Panc1 (cell line): ENCODE measurements around the gene ZNF212.

ENCODE experiments used
- POLR2AphosphoS5 ChIP-seq: IDR thresholded peaks from 2 replicates; pipeline ENCODE4 v1.6.1; 2012; ENCODE audit warnings: mild to moderate bottlenecking, low read depth, low read length, moderate library complexity
- SIN3A ChIP-seq: IDR thresholded peaks from 2 replicates; pipeline ENCODE4 v1.6.1; 2012; ENCODE audit warnings: low read depth, mild to moderate bottlenecking, low read length, moderate library complexity, borderline replicate concordance; ENCODE audit not compliant: insufficient read depth
- TCF7L2 ChIP-seq: IDR thresholded peaks from 2 replicates; pipeline ENCODE4 v1.6.1; 2011; ENCODE audit warnings: mild to moderate bottlenecking, low read depth, low read length, inconsistent platforms
- TF ChIP-seq, protein P1 (sequence below): fragments of 450-650 bp; IDR thresholded peaks from 2 replicates; pipeline ENCODE4 v1.5.1; 2017; ENCODE audit warnings: mild to moderate bottlenecking

DNA sequence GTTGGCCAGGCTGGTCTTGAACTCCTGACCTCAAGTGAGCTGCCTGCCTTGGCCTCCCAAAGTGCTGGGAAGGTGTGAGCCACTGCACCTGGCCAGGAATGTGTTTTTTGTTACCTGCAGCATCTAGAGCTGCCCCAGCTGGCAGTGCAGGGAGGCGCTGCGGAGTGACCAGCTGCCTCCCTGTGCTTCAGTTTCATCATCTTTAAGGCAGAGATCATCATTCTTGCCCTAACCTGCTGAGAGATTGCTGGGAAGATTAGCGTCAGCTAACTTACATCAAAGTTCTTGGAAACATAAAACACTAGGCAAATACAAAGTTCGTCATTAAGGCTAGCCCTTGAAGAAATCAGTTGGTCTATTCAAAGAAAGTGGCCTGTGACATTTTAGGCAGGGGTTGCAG lies 41.8 kb upstream of the ZNF212 start:
- TF ChIP-seq, protein P1, sequence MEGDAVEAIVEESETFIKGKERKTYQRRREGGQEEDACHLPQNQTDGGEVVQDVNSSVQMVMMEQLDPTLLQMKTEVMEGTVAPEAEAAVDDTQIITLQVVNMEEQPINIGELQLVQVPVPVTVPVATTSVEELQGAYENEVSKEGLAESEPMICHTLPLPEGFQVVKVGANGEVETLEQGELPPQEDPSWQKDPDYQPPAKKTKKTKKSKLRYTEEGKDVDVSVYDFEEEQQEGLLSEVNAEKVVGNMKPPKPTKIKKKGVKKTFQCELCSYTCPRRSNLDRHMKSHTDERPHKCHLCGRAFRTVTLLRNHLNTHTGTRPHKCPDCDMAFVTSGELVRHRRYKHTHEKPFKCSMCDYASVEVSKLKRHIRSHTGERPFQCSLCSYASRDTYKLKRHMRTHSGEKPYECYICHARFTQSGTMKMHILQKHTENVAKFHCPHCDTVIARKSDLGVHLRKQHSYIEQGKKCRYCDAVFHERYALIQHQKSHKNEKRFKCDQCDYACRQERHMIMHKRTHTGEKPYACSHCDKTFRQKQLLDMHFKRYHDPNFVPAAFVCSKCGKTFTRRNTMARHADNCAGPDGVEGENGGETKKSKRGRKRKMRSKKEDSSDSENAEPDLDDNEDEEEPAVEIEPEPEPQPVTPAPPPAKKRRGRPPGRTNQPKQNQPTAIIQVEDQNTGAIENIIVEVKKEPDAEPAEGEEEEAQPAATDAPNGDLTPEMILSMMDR = no peak
- TF ChIP-seq SIN3A (no peak), TCF7L2 (no peak), POLR2AphosphoS5 (no peak)
